ENCODE measurements around the gene GLOD4.

- TF ChIP-seq POLR2AphosphoS5 (IDR thresholded peaks at IDR 0.05) (no peak), EP300 (IDR thresholded peaks at IDR 0.05) (no peak)
Observed at GRCh38 chr17:746783-747629, 35.1 kb downstream of the GLOD4 start.
